ENCODE results near the gene CACNA2D1. TPM values are rescaled to one million over a fixed set of nuclear protein-coding genes. Genes with fewer than 3 reads are reported as not detected.

The CACNA2D1 gene
- total RNA-seq, 4 donors from 2014 or later: 17.7 to 22.0 (median 18.4) TPM

DNA sequence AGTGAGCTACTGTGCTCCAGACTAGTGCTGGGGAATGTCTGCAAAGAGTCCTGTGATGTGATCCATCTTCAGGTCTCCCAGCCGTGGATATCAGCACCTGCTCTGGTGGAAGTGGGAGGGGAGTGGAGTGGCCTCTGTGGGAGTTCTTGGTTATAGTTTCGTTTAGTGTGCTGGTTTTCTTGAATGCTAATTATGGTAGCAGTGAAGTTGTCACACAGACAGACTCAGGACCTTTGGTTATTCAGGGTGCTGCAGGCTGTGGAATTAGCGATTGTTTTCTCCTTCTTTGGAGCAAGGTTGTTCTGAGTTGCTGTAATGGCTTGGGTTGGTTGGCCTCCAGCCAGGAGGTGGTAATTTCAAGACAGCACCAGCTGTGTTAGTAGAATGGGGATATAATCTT, 541.0 kb downstream of the CACNA2D1 start:
- Histone ChIP-seq H3K27ac (no peak overlapping the region), H3K36me3 (no peaks in the 10 kb centered on the region), H3K4me3 (no peak overlapping the region), H3K9me3 (peaks cover 0 to 4% (median 0%) of the 10 kb centered on the region in 4 donors), H3K27me3 (no peaks in the 10 kb centered on the region), H3K4me1 (no peaks in the 10 kb centered on the region)
- TF ChIP-seq, protein P1, sequence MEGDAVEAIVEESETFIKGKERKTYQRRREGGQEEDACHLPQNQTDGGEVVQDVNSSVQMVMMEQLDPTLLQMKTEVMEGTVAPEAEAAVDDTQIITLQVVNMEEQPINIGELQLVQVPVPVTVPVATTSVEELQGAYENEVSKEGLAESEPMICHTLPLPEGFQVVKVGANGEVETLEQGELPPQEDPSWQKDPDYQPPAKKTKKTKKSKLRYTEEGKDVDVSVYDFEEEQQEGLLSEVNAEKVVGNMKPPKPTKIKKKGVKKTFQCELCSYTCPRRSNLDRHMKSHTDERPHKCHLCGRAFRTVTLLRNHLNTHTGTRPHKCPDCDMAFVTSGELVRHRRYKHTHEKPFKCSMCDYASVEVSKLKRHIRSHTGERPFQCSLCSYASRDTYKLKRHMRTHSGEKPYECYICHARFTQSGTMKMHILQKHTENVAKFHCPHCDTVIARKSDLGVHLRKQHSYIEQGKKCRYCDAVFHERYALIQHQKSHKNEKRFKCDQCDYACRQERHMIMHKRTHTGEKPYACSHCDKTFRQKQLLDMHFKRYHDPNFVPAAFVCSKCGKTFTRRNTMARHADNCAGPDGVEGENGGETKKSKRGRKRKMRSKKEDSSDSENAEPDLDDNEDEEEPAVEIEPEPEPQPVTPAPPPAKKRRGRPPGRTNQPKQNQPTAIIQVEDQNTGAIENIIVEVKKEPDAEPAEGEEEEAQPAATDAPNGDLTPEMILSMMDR (IDR thresholded peaks at IDR 0.05): no peak
- TF ChIP-seq EP300 (IDR thresholded peaks at IDR 0.05) (no peak), POLR2A (IDR thresholded peaks at IDR 0.05) (no peak)
- DNase-seq (ENCODE audit: low spot score in 2 of 2): no peak
- 77 to 82% methylated on average over 3 of the region's 3 CpGs for WGBS, 2 donors
